GM12874 (cell line): ENCODE measurements around the gene BTRC.

Experiments used
- CTCF ChIP-seq: IDR thresholded peaks from 2 replicates; pipeline ENCODE4 v1.5.1; 2011; ENCODE audit warnings: low read depth, mild to moderate bottlenecking, control low read depth, low read length, moderate library complexity; ENCODE audit not compliant: insufficient read depth

The BTRC gene

GRCh38 chr10:101453791-101454718 lies 100.1 kb downstream of the BTRC start:
- TF ChIP-seq CTCF = no peak

GRCh38 chr10:101458869-101459268 lies 104.9 kb downstream of the BTRC start:
- TF ChIP-seq CTCF = no peak

GRCh38 chr10:101464082-101464481 lies 110.1 kb downstream of the BTRC start:
- TF ChIP-seq CTCF = no peak

GRCh38 chr10:101464599-101464998 lies 110.6 kb downstream of the BTRC start:
- TF ChIP-seq CTCF = no peak

- no peak for TF ChIP-seq CTCF
These were observed 112.3 kb downstream of the BTRC start for GRCh38 chr10:101466016-101466912.

- TF ChIP-seq CTCF = peak; percentile 72
These were observed 113.4 kb downstream of the BTRC start for GRCh38 chr10:101467286-101467770.

- no peak for TF ChIP-seq CTCF
These were observed 114.2 kb downstream of the BTRC start for GRCh38 chr10:101468159-101468558.
